BJ (cell line): ENCODE measurements around the gene KCNQ2. TPM values are rescaled to one million over a fixed set of nuclear protein-coding genes. Genes with fewer than 3 reads are reported as not detected.

Source experiments
- CTCF ChIA-PET: fragments of 350-600 bp; formaldehyde crosslinking; extraction: SDS; loops from one replicate; lab custom pipeline; 2021; ENCODE audit warnings: antibody characterized with exemption, inconsistent platforms; lab: Yijun Ruan, JAX
- POLR2A ChIA-PET: fragments of 300-600 bp; sonication (Branson Sonifier 250); formaldehyde crosslinking; extraction: SDS; loops from one replicate; lab custom pipeline; 2021; ENCODE audit warnings: antibody characterized with exemption; lab: Charles Lee
- DNase-seq: peaks from one replicate; pipeline ENCODE4 v3.0.0-alpha.2; 2011; ENCODE audit warnings: low read depth
- H3K27me3 ChIP-seq: 2 replicates; pipeline ENCODE4 v1.6.0; 2011; ENCODE audit warnings: low read length; ENCODE audit not compliant: control insufficient read depth, insufficient read depth
- H3K36me3 ChIP-seq: 2 replicates; pipeline ENCODE4 v1.5.1; 2011; ENCODE audit warnings: low read length; ENCODE audit not compliant: control insufficient read depth, insufficient read depth
- H3K4me3 ChIP-seq: 2 replicates; pipeline ENCODE4 v1.5.1; 2011; ENCODE audit warnings: low read depth, mild to moderate bottlenecking, control low read depth, low read length
- CTCF ChIP-seq: IDR thresholded peaks from 2 replicates; pipeline ENCODE4 v1.5.1; 2011; ENCODE audit warnings: low read depth, mild to moderate bottlenecking, control low read depth, inconsistent platforms, low read length, moderate library complexity; ENCODE audit not compliant: insufficient read depth
- polyA plus RNA-seq: library from polyadenylated mRNA; depleted of rRNA; stranded (reverse); fragments of >200 nt; gene quantifications from 2 replicates; pipeline ENCODE4 v1.2.3, GENCODE V29; 2011

Gene KCNQ2
- polyA plus RNA-seq, 1 experiment = not detected

DNA sequence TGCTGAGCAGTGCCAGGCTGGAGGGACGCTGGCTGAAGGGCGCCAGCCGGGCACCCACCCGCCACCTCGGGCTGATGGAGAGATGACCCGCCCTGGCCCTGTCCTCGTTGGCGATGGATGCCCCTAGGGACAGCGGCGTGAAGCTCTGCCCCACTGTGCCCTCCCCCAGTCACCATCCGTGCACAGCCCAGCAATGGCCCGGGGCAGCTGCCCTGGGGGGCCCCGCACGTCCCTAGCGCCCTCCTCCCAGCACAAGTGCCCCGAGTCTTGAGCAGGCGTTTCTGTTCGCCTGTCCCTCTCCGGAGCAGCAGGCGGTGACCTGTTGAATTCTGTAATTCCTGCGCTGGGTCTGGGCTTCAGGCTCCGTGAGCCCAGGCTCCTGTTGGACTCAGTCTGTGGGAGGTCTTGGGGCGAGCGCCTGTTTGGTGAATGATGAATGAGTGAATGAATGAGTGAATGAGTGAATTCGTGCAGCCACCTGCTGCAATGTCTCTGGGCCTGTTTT, 74.5 kb downstream of the KCNQ2 start:
- ChIA-PET CTCF (no interaction called here), POLR2A (no interaction called here)
- no peak for TF ChIP-seq CTCF
- no peaks in the 10 kb centered on the region for H3K36me3 ChIP-seq
- no peak overlapping the region for H3K4me3 ChIP-seq
- H3K27me3 ChIP-seq = no peaks in the 10 kb centered on the region
- DNase-seq = no peak

GRCh38 chr20:63397155-63397843, 75.2 kb downstream of the KCNQ2 start:
- ChIA-PET CTCF (no interaction called here), POLR2A (no interaction called here)
- DNase-seq = no peak
- TF ChIP-seq CTCF = no peak
- Histone ChIP-seq H3K36me3 (no peaks in the 10 kb centered on the region), H3K4me3 (no peak overlapping the region), H3K27me3 (no peaks in the 10 kb centered on the region)

DNA sequence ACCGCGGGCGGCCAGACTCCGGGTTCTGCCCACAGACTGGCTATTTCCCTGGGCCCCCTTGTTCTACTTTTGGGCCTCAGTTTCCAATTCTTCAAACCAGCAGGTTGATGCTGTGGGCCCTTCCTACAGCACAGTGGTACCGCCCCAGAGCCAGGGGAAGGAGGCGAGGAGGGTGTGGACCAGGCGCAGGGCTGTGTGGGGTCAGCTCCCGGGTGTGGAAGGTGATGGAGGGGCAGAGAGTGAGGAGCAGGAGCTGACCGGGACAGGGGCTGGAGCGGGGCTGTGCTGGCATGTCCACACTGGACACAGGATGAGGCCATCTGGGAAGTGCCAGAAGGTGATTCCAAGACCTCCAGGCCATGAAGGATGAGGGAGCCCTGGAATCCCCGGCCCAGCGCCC, 76.2 kb downstream of the KCNQ2 start:
- TF ChIP-seq CTCF = no peak
- Histone ChIP-seq H3K4me3 (no peak overlapping the region), H3K36me3 (no peaks in the 10 kb centered on the region), H3K27me3 (no peaks in the 10 kb centered on the region)
- DNase-seq = no peak
- POLR2A ChIA-PET = no interaction called here
- CTCF ChIA-PET = no interaction called here

DNA sequence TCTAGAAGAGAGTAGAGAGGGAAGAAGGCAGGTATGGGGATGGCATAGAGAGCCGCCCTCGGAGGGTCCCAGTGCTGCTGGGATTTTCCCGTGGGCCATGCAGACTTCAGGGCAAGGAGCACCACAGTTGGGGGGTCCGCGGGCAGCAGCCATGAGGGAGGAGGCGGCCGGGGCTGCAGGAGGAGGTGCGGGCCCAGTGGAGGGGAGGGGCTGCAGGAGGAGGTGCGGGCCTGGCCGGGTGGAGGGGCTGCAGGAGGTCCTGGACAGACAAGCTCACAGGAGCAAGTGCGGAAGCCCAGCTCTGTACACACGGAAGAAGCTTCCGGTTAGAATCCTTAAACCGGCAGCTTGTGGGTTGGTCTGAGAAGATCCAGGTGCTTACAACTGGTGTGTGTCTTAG, 76.7 kb downstream of the KCNQ2 start:
- CTCF ChIA-PET = interaction anchor here (0.8 kb wide), 1 partner anchor 13 kb away, joined by 3 read pairs; no protein-coding TSS in a partner anchor
- POLR2A ChIA-PET = no interaction called here

More for the DNA sequence above, 76.7 kb downstream of the KCNQ2 start:
- DNase-seq = no peak
- TF ChIP-seq CTCF = no peak
- Histone ChIP-seq H3K4me3 (no peak overlapping the region), H3K36me3 (no peaks in the 10 kb centered on the region), H3K27me3 (no peaks in the 10 kb centered on the region)
